ENCODE results near the gene NBEA. TPM values are rescaled to one million over a fixed set of nuclear protein-coding genes. Genes with fewer than 3 reads are reported as not detected.

Gene NBEA
- total RNA-seq, 2 donors from 2014 or later = 15.2 to 15.9 TPM

DNA sequence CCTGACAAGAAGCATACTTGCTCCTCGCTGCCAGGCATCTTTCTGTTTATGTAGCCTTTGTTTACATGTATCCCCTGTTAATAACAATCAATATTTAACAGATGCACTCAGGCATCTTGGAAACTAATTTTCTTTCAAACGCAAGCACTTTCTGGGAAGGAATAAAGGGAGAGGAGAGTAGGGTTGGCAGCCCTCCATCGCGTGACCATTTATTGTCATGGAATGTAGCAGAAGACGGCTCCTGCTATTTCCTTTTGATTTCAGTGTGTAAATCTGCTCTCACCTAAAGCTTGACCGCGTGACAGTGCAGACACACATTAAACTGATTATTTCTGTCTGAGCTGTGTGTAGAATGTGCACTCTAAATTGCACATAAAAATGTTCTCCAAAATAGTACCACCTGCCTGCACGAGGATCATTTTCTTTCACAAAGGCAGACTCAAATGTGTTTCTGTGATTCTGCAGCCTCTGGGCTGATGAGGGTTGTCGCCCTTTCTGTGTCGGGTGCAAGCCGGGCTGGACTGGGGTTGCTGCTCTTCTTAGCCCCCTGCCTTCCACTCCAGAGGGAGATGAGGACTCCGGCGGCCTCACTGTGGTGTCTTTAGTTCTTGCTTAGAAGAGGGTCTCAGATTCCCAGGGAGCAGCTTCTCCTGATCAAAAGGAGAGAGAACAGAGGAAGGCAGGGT is 757.9 kb downstream of the NBEA start:
- H3K27me3 ChIP-seq (ENCODE audit: control insufficient read depth, insufficient read depth, low read length, poor library complexity, severe bottlenecking) = no peaks in the 10 kb centered on the region
- H3K4me3 ChIP-seq (ENCODE audit: low read length) = no peak overlapping the region
- no peaks in the 10 kb centered on the region for H3K9me3 Mint-ChIP-seq
- peaks cover 6% of the 10 kb centered on the region for H3K27me3 Mint-ChIP-seq (ENCODE audit: insufficient read depth)
- H3K9me3 ChIP-seq (ENCODE audit: control insufficient read depth, low read length) = no peaks in the 10 kb centered on the region
- peaks cover 13% of the 10 kb centered on the region for H3K4me1 Mint-ChIP-seq
- H3K36me3 ChIP-seq (ENCODE audit: control insufficient read depth, insufficient read depth, low read length) = no peaks in the 10 kb centered on the region
- TF ChIP-seq, protein P1, sequence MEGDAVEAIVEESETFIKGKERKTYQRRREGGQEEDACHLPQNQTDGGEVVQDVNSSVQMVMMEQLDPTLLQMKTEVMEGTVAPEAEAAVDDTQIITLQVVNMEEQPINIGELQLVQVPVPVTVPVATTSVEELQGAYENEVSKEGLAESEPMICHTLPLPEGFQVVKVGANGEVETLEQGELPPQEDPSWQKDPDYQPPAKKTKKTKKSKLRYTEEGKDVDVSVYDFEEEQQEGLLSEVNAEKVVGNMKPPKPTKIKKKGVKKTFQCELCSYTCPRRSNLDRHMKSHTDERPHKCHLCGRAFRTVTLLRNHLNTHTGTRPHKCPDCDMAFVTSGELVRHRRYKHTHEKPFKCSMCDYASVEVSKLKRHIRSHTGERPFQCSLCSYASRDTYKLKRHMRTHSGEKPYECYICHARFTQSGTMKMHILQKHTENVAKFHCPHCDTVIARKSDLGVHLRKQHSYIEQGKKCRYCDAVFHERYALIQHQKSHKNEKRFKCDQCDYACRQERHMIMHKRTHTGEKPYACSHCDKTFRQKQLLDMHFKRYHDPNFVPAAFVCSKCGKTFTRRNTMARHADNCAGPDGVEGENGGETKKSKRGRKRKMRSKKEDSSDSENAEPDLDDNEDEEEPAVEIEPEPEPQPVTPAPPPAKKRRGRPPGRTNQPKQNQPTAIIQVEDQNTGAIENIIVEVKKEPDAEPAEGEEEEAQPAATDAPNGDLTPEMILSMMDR (conservative IDR thresholded peaks at IDR 0.05) = no peak
- WGBS, 2 experiments (ENCODE audit: insufficient coverage in 1 of 2, insufficient read length in 1 of 2) = 77 to 81% methylated on average over 3 to 13 of the region's 13 CpGs
- peaks cover 7% of the 10 kb centered on the region for H3K4me1 ChIP-seq (ENCODE audit: control insufficient read depth, insufficient read depth, low read length)
- H3K4me3 Mint-ChIP-seq = no peak overlapping the region
- no peak overlapping the region for H3K27ac ChIP-seq (ENCODE audit: low read depth, low read length)
- DNase-seq = no peak
- H3K36me3 Mint-ChIP-seq (ENCODE audit: low read depth) = no peaks in the 10 kb centered on the region
- H3K27ac Mint-ChIP-seq = no peak overlapping the region
- no peak overlapping the region for H3K9ac ChIP-seq (ENCODE audit: extremely low read depth, low read length, poor library complexity, severe bottlenecking)

DNA sequence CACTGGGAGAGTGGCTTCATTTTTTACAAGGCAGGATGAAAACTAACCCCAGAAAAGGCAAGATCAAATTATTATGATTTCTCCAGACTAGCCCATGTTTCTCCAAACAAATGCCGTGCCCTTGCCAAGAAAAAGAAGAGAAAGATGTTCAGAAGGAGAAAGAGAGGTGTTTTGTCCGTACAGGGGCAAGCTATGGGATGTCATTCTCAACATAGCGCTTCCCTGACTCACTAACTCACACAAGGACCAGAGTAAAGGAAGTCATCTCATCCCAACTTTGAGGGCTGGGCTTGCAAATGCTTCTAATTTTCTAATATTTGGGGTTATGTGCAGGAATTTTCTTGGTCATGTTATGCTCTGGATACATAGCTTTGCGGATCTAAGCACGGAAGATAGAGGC is 758.6 kb downstream of the NBEA start:
- Mint-ChIP-seq H3K9me3 (no peaks in the 10 kb centered on the region), H3K27me3 (ENCODE audit: insufficient read depth) (peaks cover 6% of the 10 kb centered on the region), H3K4me3 (no peak overlapping the region), H3K4me1 (peaks cover 13% of the 10 kb centered on the region), H3K36me3 (ENCODE audit: low read depth) (no peaks in the 10 kb centered on the region), H3K27ac (no peak overlapping the region)
- H3K9me3 ChIP-seq (ENCODE audit: control insufficient read depth, low read length) = no peaks in the 10 kb centered on the region
- peaks cover 7% of the 10 kb centered on the region for H3K4me1 ChIP-seq (ENCODE audit: control insufficient read depth, insufficient read depth, low read length)
- no peak for DNase-seq
- no peaks in the 10 kb centered on the region for H3K36me3 ChIP-seq (ENCODE audit: control insufficient read depth, insufficient read depth, low read length)
- TF ChIP-seq, protein P1 (conservative IDR thresholded peaks at IDR 0.05) = no peak
- no peak overlapping the region for H3K27ac ChIP-seq (ENCODE audit: low read depth, low read length)
- 93 to 94% methylated on average over 5 of the region's 5 CpGs for WGBS, 2 experiments (ENCODE audit: insufficient coverage in 1 of 2, insufficient read length in 1 of 2)
- no peaks in the 10 kb centered on the region for H3K27me3 ChIP-seq (ENCODE audit: control insufficient read depth, insufficient read depth, low read length, poor library complexity, severe bottlenecking)
- no peak overlapping the region for H3K9ac ChIP-seq (ENCODE audit: extremely low read depth, low read length, poor library complexity, severe bottlenecking)
- H3K4me3 ChIP-seq (ENCODE audit: low read length) = no peak overlapping the region

DNA sequence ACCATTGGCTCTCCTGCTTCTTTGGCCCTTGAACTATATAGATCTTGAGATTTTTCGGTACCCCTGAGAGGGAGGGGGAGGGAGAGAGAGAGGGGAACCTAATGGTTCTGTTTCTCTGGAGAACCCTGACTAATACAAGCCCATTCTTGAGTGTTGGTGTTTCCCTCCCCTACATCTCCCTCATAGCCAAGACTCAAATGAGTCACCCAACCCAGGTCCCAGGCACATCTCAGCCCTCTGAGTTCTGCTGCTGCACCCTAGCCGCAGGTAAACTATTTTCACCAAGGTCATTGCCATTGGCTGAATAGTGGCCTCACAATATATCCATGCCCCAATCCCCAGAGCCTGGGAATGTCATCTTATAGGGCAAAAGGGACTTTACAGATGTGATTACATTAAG is 760.2 kb downstream of the NBEA start:
- 87% methylated on average over 2 of the region's 2 CpGs; no CpG with 5 or more reads in 1 of the 2 experiments for WGBS, 2 experiments (ENCODE audit: insufficient coverage in 1 of 2, insufficient read length in 1 of 2)
- no peaks in the 10 kb centered on the region for H3K9me3 ChIP-seq (ENCODE audit: control insufficient read depth, low read length)
- TF ChIP-seq, protein P1 (conservative IDR thresholded peaks at IDR 0.05) = no peak
- DNase-seq = no peak
- no peak overlapping the region for H3K27ac ChIP-seq (ENCODE audit: low read depth, low read length)
- no peaks in the 10 kb centered on the region for H3K27me3 ChIP-seq (ENCODE audit: control insufficient read depth, insufficient read depth, low read length, poor library complexity, severe bottlenecking)
- H3K4me3 Mint-ChIP-seq = no peak overlapping the region
- H3K4me1 Mint-ChIP-seq = peaks cover 4% of the 10 kb centered on the region
- H3K9ac ChIP-seq (ENCODE audit: extremely low read depth, low read length, poor library complexity, severe bottlenecking) = no peak overlapping the region
- no peaks in the 10 kb centered on the region for H3K36me3 ChIP-seq (ENCODE audit: control insufficient read depth, insufficient read depth, low read length)
- H3K9me3 Mint-ChIP-seq = no peaks in the 10 kb centered on the region
- H3K4me3 ChIP-seq (ENCODE audit: low read length) = no peak overlapping the region
- no peak overlapping the region for H3K27ac Mint-ChIP-seq
- no peaks in the 10 kb centered on the region for H3K36me3 Mint-ChIP-seq (ENCODE audit: low read depth)
- H3K27me3 Mint-ChIP-seq (ENCODE audit: insufficient read depth) = peaks cover 6% of the 10 kb centered on the region
- peaks cover 3% of the 10 kb centered on the region for H3K4me1 ChIP-seq (ENCODE audit: control insufficient read depth, insufficient read depth, low read length)
